Lower leg skin (tissue), 3 donors: ENCODE results near the gene UGT2A3.

ENCODE experiments used
- POLR2A ChIP-seq, 2 donors: fragments of 450-650 bp; IDR thresholded peaks; one replicate each; pipeline ENCODE4 v1.6.1; 2016 to 2017; ENCODE audit warnings: antibody characterized with exemption in 2 of 2, mild to moderate bottlenecking in 1 of 2, moderate library complexity in 1 of 2
- TF ChIP-seq, protein P1 (sequence below), 3 donors: fragments of 450-650 bp; IDR thresholded peaks; one replicate each; pipeline ENCODE4 v1.5.1; 2016; ENCODE audit warnings: antibody characterized with exemption in 3 of 3, mild to moderate bottlenecking in 3 of 3, moderate library complexity in 2 of 3

- TF ChIP-seq, protein P1, sequence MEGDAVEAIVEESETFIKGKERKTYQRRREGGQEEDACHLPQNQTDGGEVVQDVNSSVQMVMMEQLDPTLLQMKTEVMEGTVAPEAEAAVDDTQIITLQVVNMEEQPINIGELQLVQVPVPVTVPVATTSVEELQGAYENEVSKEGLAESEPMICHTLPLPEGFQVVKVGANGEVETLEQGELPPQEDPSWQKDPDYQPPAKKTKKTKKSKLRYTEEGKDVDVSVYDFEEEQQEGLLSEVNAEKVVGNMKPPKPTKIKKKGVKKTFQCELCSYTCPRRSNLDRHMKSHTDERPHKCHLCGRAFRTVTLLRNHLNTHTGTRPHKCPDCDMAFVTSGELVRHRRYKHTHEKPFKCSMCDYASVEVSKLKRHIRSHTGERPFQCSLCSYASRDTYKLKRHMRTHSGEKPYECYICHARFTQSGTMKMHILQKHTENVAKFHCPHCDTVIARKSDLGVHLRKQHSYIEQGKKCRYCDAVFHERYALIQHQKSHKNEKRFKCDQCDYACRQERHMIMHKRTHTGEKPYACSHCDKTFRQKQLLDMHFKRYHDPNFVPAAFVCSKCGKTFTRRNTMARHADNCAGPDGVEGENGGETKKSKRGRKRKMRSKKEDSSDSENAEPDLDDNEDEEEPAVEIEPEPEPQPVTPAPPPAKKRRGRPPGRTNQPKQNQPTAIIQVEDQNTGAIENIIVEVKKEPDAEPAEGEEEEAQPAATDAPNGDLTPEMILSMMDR (IDR thresholded peaks at IDR 0.05), result no peak
- TF ChIP-seq POLR2A (IDR thresholded peaks at IDR 0.05), result no peak
Measured at GRCh38 chr4:68907788-68908700, 43.6 kb downstream of the UGT2A3 start.
